ENCODE data around the gene DPF3.
A peak's percentile ranks its signal among the peaks of the same experiment; 100 is the strongest.

DPF3 gene

GRCh38 chr14:72686832-72687231, 207.1 kb downstream of the DPF3 start:
- DNase-seq, result no peak

- no peak for DNase-seq
Observed at GRCh38 chr14:72686101-72686500, 207.8 kb downstream of the DPF3 start.

GRCh38 chr14:72685456-72685855, 208.4 kb downstream of the DPF3 start:
- no peak for DNase-seq

- no peak for DNase-seq
Observed at GRCh38 chr14:72683787-72684186, 210.1 kb downstream of the DPF3 start.

- DNase-seq, result no peak
Observed at GRCh38 chr14:72682188-72682587, 211.7 kb downstream of the DPF3 start.

- no peak for DNase-seq
Observed at GRCh38 chr14:72680853-72681640, 212.9 kb downstream of the DPF3 start.

- peak in 36 of 58 donors; percentile 5 to 58 (median 30) for DNase-seq
Observed at GRCh38 chr14:72679536-72680151, 214.3 kb downstream of the DPF3 start.

GRCh38 chr14:72679141-72679535, 214.8 kb downstream of the DPF3 start:
- DNase-seq, result peak in 26 of 58 donors; percentile 12 to 58 (median 30)

- no peak for DNase-seq
Observed at GRCh38 chr14:72678356-72678755, 215.5 kb downstream of the DPF3 start.

GRCh38 chr14:72677664-72678063, 216.2 kb downstream of the DPF3 start:
- no peak for DNase-seq

GRCh38 chr14:72675126-72675525, 218.8 kb downstream of the DPF3 start:
- DNase-seq, result no peak

- no peak for DNase-seq
Observed at GRCh38 chr14:72673179-72673578, 220.7 kb downstream of the DPF3 start.

GRCh38 chr14:72666610-72667009, 227.3 kb downstream of the DPF3 start:
- no peak for DNase-seq

GRCh38 chr14:72665259-72665658, 228.6 kb downstream of the DPF3 start:
- DNase-seq, result no peak

- DNase-seq, result no peak
Observed at GRCh38 chr14:72664651-72665050, 229.2 kb downstream of the DPF3 start.

- no peak for DNase-seq
Observed at GRCh38 chr14:72663956-72664650, 229.8 kb downstream of the DPF3 start.

GRCh38 chr14:72663076-72663487, 230.8 kb downstream of the DPF3 start:
- no peak for DNase-seq

- DNase-seq, result no peak
Observed at GRCh38 chr14:72662214-72662613, 231.7 kb downstream of the DPF3 start.

- no peak for DNase-seq
Observed at GRCh38 chr14:72657214-72657921, 236.5 kb downstream of the DPF3 start.

- no peak for DNase-seq
Observed at GRCh38 chr14:72653026-72653425, 240.9 kb downstream of the DPF3 start.

- DNase-seq, result no peak
Observed at GRCh38 chr14:72652179-72652578, 241.7 kb downstream of the DPF3 start.

- DNase-seq, result peak in 28 of 58 donors; percentile 3 to 48 (median 15)
Observed at GRCh38 chr14:72651714-72652113, 242.2 kb downstream of the DPF3 start.
